OCI-LY7 (cell line): ENCODE measurements around the gene IL36B.

Source experiments
- EZH2phosphoT487 ChIP-seq: fragments of 200-600 bp; sonication (generic); IDR thresholded peaks from 2 replicates; pipeline ENCODE4 v1.6.1; 2018; ENCODE audit warnings: low read depth, borderline replicate concordance, mild to moderate bottlenecking, mixed run types, antibody characterized with exemption, low read length, moderate library complexity, mixed read lengths
- TF ChIP-seq, protein P1 (sequence below): fragments of 200-600 bp; sonication (generic); conservative IDR thresholded peaks from 2 replicates; pipeline ENCODE4 v1.5.1; 2014; ENCODE audit warnings: mild to moderate bottlenecking, antibody characterized with exemption, low read length, moderate library complexity, mixed read lengths

DNA sequence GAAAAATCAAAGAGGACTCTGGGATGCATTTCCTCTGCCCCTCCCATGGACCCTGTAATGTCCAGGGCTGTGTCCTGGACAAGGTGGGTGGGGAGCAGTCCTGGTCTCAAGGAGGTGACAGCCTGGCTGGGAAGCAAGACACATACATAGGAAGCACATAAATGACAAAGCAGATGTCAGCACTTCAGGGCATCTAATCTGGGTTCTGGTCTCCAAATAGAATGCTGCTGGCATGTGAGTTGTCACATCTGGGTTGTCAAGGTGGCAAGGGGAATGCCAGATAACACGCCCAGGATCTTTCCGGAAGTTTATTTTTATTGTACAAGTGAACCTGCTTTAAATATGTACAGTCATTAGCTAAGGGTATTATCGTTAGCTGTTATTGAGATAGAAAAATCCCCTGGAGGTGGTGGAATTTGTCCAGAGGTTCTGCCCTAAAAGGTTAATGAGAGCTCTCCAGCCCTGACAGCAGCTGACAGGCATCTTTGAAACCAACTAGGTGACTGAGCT, 20.7 kb upstream of the IL36B start:
- TF ChIP-seq, protein P1, sequence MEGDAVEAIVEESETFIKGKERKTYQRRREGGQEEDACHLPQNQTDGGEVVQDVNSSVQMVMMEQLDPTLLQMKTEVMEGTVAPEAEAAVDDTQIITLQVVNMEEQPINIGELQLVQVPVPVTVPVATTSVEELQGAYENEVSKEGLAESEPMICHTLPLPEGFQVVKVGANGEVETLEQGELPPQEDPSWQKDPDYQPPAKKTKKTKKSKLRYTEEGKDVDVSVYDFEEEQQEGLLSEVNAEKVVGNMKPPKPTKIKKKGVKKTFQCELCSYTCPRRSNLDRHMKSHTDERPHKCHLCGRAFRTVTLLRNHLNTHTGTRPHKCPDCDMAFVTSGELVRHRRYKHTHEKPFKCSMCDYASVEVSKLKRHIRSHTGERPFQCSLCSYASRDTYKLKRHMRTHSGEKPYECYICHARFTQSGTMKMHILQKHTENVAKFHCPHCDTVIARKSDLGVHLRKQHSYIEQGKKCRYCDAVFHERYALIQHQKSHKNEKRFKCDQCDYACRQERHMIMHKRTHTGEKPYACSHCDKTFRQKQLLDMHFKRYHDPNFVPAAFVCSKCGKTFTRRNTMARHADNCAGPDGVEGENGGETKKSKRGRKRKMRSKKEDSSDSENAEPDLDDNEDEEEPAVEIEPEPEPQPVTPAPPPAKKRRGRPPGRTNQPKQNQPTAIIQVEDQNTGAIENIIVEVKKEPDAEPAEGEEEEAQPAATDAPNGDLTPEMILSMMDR: no peak
- TF ChIP-seq EZH2phosphoT487: no peak
